ENCODE data around the gene SIK3. TPM values are rescaled to one million over a fixed set of nuclear protein-coding genes. Genes with fewer than 3 reads are reported as not detected.

SIK3 gene
- total and polyA plus RNA-seq, 2 donors (not counting 3 experiments of a cell fraction or from before 2014, with no cell fraction given), result 10.3 to 21.3 TPM

GRCh38 chr11:116950210-116950609 lies 148.0 kb downstream of the SIK3 start:
- H3K79me2 ChIP-seq (ENCODE audit: control insufficient read depth, insufficient read depth, low read length), result no peaks in the 10 kb centered on the region
- no peak for TF ChIP-seq POLR2AphosphoS5 (IDR thresholded peaks at IDR 0.05; ENCODE audit: insufficient read depth, low read depth, low read length)
- TF ChIP-seq FOS (IDR thresholded peaks at IDR 0.05; ENCODE audit: borderline replicate concordance, insufficient read depth, low read length), result no peak
- TF ChIP-seq MAX (IDR thresholded peaks at IDR 0.05; ENCODE audit: insufficient read depth, insufficient read length), result no peak
- TF ChIP-seq CTCF (IDR thresholded peaks at IDR 0.05; ENCODE audit: extremely low read depth in 1 of 2, insufficient read depth in 1 of 2, low read depth in 1 of 2, low read length in 2 of 2), result no peak
- no peak for TF ChIP-seq JUN (IDR thresholded peaks at IDR 0.05; ENCODE audit: borderline replicate concordance, insufficient read depth, insufficient read length, low read depth)
- no peak for TF ChIP-seq GATA2 (IDR thresholded peaks at IDR 0.05; ENCODE audit: insufficient read depth, insufficient read length, low read depth, low read length)
- no peak for TF ChIP-seq EZH2 (IDR thresholded peaks at IDR 0.05; ENCODE audit: borderline replicate concordance, low read depth, low read length, severe bottlenecking)
- no peak for TF ChIP-seq MYC (IDR thresholded peaks at IDR 0.05; ENCODE audit: low read depth, low read length)
- TF ChIP-seq POLR2A (IDR thresholded peaks at IDR 0.05; ENCODE audit: low read depth, low read length), result no peak
- peaks cover 8% of the 10 kb centered on the region for H3K4me1 ChIP-seq (ENCODE audit: control insufficient read depth, extremely low read depth, insufficient read depth, low read length)
- dilution Hi-C loops (cut with MboI; ENCODE audit: extremely low pct_ligation_motif_present, low sequenced_read_pairs), result no loop called here
- H3K27ac ChIP-seq (ENCODE audit: insufficient read depth, low read depth, low read length), result no peak overlapping the region
- ChIA-PET POLR2A (no interaction called here), CTCF (no interaction called here)
- no peaks in the 10 kb centered on the region for H3K9me1 ChIP-seq (replicated peaks; ENCODE audit: control insufficient read depth, extremely low read depth, insufficient read depth, low read length)
- no TSS peak for BruUV-seq (replicated peaks)
- no peaks in the 10 kb centered on the region for H3K27me3 ChIP-seq (ENCODE audit: control insufficient read depth in 2 of 2, insufficient read depth in 2 of 2, low read length in 2 of 2)
- no peak overlapping the region for H3K9ac ChIP-seq (replicated peaks; ENCODE audit: extremely low read depth, insufficient read depth, low read length)
- H2AFZ ChIP-seq (ENCODE audit: low read depth, low read length), result no peak overlapping the region
- intact Hi-C loops (cut with micrococcal nuclease), result no loop called here
- H3K36me3 ChIP-seq (ENCODE audit: control insufficient read depth in 2 of 2, extremely low read depth in 1 of 2, insufficient read depth in 2 of 2, low read length in 2 of 2), result peaks cover 0 to 2% of the 10 kb centered on the region in 2 experiments
- H4K20me1 ChIP-seq (replicated peaks; ENCODE audit: control insufficient read depth, extremely low read depth, insufficient read depth, low read length), result no peaks in the 10 kb centered on the region
- H3K4me2 ChIP-seq (ENCODE audit: insufficient read depth, low read length), result no peak overlapping the region
- FAIRE-seq, result no peak
- H3K4me3 ChIP-seq (replicated peaks in 1 of 3; ENCODE audit: insufficient read depth in 1 of 3, low read depth in 1 of 3, low read length in 3 of 3), result no peak overlapping the region
- no peaks in the 10 kb centered on the region for H3K9me3 ChIP-seq (replicated peaks; ENCODE audit: control insufficient read depth, insufficient read depth, low read length)
- no peak for DNase-seq (ENCODE audit: low read depth, low spot score)

Measured in endothelial cell of umbilical vein (primary cell).